Right lobe of liver (tissue), 6 donors: ENCODE measurements around the gene ARMH3. TPM values are rescaled to one million over a fixed set of nuclear protein-coding genes. Genes with fewer than 3 reads are reported as not detected.

Experiments used
- ATAC-seq, 4 donors: fragments of 200-7000 bp; cut with Tn5 transposase; one replicate each; pipeline ENCODE4 v1.9.1; 2020; ENCODE audit warnings: mild to moderate bottlenecking in 4 of 4, moderate library complexity in 4 of 4
- DNase-seq, 3 donors: peaks; one replicate each; pipeline ENCODE4 v3.0.0-alpha.2; 2020
- H3K27ac ChIP-seq, 3 donors: fragments of 200-600 bp; one replicate each; pipeline ENCODE4 v1.8.0; 2022
- H3K27me3 ChIP-seq, 2 donors: fragments of 200-600 bp; one replicate each; pipeline ENCODE4 v1.8.0; 2022
- H3K36me3 ChIP-seq, 4 donors: fragments of 200-600 bp; sonication (generic) in 1 of 4; one replicate each; pipeline versions ENCODE4 v1.5.1 to v1.8.0; 2017 to 2022; ENCODE audit warnings: control low read depth in 1 of 4
- H3K4me1 ChIP-seq, 4 donors: fragments of 200-600 bp; sonication (generic) in 1 of 4; one replicate each; pipeline versions ENCODE4 v1.5.1 to v1.8.0; 2017 to 2022; ENCODE audit warnings: control low read depth in 1 of 4
- H3K4me3 ChIP-seq, 3 donors: fragments of 200-600 bp; one replicate each; pipeline ENCODE4 v1.8.0; 2022
- H3K9me3 ChIP-seq, 4 donors: fragments of 200-600 bp; sonication (generic) in 1 of 4; one replicate each; pipeline versions ENCODE4 v1.5.1 to v1.8.0; 2017 to 2022; ENCODE audit warnings: control low read depth in 1 of 4
- CTCF ChIP-seq, 4 donors: fragments of 200-600 bp in 3 of 4; fragments of 450-650 bp in 1 of 4; IDR thresholded peaks; one replicate each; pipeline versions ENCODE4 v1.5.1 to v1.8.0; 2016 to 2022; ENCODE audit warnings: antibody characterized with exemption in 4 of 4, mild to moderate bottlenecking in 2 of 4
- POLR2A ChIP-seq: fragments of 450-650 bp; IDR thresholded peaks from one replicate; pipeline ENCODE4 v1.6.1; 2017; ENCODE audit warnings: antibody characterized with exemption, mild to moderate bottlenecking
- WGBS: methylation state at CpG from one replicate; pipeline ENCODE4 v1.1.6; 2018; ENCODE audit warnings: low coverage, low lambda C conversion rate; ENCODE audit not compliant: insufficient coverage; ENCODE audit errors: missing lambda C conversion rate; 5-methylcytosine and 5-hydroxymethylcytosine counted together
- intact Hi-C, 2 donors: fragments of 100-400 bp; cut with DNase I; formaldehyde crosslinking; loops; one replicate each; pipeline versions ENCODE4 v1.11.2 to v1.14.1; 2022
- total RNA-seq, 6 experiments: library from RNA; depleted of rRNA in 2 of 6; stranded (reverse); fragments of >200 nt in 2 of 6; fragmentation: NEBNext Ultra II Directional in 3 of 6; extraction: Animal tissue kit (Norgen Biotek cat#: 25700) in 3 of 6; gene quantifications; one replicate each; pipeline versions ENCODE4 v1.1.0 to v1.2.4, GENCODE V29; 2016 to 2023
- donor health status: DM: no; HTN: yes; CAD: no.
- donor health status: DM: no; HTN: no; CAD: no.
- donor health status: DM: no; HTN: no; CAD: no.
- donor health status: DM: no; HTN: yes; CAD: no.
- donor health status: DM: no; HTN: yes; CAD: no.

Gene ARMH3
- total RNA-seq, 6 experiments from 2014 or later = 8.5 to 13.4 (median 11.6) TPM

DNA sequence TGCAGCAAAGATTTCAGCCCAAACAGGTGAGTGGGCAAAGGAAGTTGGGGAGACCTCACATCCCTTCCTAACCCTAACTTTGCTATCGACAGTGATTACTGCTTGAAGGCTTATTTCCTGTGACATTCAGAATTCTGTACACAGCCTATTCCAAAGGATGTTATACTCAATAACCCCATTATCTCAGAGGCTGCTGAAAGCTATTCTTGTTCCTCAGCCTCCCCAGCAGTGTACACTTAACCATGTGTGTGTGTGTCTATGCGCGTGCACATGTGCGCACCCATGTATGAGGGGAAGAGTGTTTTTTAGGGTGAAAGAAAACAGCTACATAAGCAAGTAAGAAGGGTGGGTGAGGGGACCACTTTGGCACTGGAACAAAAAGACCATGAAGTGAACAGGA, 122.0 kb downstream of the ARMH3 start:
- no peaks in the 10 kb centered on the region for H3K9me3 ChIP-seq
- no peak overlapping the region for H3K27ac ChIP-seq
- H3K27me3 ChIP-seq = no peaks in the 10 kb centered on the region
- DNase-seq (no peak), ATAC-seq (peak in 1 of 4 donors; percentile 26)
- H3K36me3 ChIP-seq = no peaks in the 10 kb centered on the region
- WGBS = 79% methylated on average over 4 of the region's 4 CpGs
- no peaks in the 10 kb centered on the region for H3K4me1 ChIP-seq
- TF ChIP-seq CTCF (IDR thresholded peaks at IDR 0.05) (no peak), POLR2A (no peak)
- intact Hi-C loops = no loop called here
- no peak overlapping the region for H3K4me3 ChIP-seq

DNA sequence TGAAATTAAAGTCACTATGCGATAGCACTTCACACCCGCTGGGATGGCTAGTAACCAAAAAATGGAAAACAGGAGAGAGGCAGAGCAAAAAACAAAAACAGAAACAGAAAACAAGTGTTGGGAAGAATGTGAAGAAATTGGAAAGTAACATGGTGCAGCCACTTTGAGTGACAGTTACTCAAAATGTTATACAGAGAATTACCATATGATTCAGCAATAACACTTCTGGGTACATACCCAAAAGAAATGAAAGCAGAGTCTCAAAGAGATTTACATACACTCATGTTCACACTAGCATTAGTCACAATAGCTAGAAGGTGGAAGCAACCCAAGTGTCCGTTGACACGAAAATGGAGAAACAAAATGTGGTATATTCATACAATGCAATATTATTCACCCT, 123.8 kb downstream of the ARMH3 start:
- H3K4me1 ChIP-seq = no peaks in the 10 kb centered on the region
- no peak overlapping the region for H3K27ac ChIP-seq
- no peak overlapping the region for H3K4me3 ChIP-seq
- ATAC-seq = no peak
- H3K36me3 ChIP-seq = no peaks in the 10 kb centered on the region
- no peak for TF ChIP-seq CTCF (IDR thresholded peaks at IDR 0.05)
- no peak for TF ChIP-seq POLR2A
- no peaks in the 10 kb centered on the region for H3K27me3 ChIP-seq
- intact Hi-C loops = no loop called here
- DNase-seq = no peak
- 93% methylated on average over 4 of the region's 4 CpGs for WGBS
- no peaks in the 10 kb centered on the region for H3K9me3 ChIP-seq

- ATAC-seq = no peak
- 92% methylated on average over 2 of the region's 2 CpGs for WGBS
- H3K27me3 ChIP-seq = no peaks in the 10 kb centered on the region
Measured at GRCh38 chr10:101925027-101925426, 130.9 kb downstream of the ARMH3 start.

GRCh38 chr10:101923256-101923655, 132.7 kb downstream of the ARMH3 start:
- no peak overlapping the region for H3K27ac ChIP-seq
- ATAC-seq (no peak), DNase-seq (no peak)
- H3K9me3 ChIP-seq = no peaks in the 10 kb centered on the region
- H3K4me1 ChIP-seq = no peaks in the 10 kb centered on the region
- no peaks in the 10 kb centered on the region for H3K27me3 ChIP-seq
- TF ChIP-seq CTCF (IDR thresholded peaks at IDR 0.05) (no peak), POLR2A (no peak)
- H3K4me3 ChIP-seq = no peak overlapping the region
- no peaks in the 10 kb centered on the region for H3K36me3 ChIP-seq
- intact Hi-C loops = no loop called here

More at GRCh38 chr10:101925027-101925426, 130.9 kb downstream of the ARMH3 start:
- H3K4me1 ChIP-seq = no peaks in the 10 kb centered on the region
- H3K36me3 ChIP-seq = no peaks in the 10 kb centered on the region
- H3K27ac ChIP-seq = no peak overlapping the region
- no peak overlapping the region for H3K4me3 ChIP-seq
- intact Hi-C loops = no loop called here
- TF ChIP-seq CTCF (IDR thresholded peaks at IDR 0.05) (no peak), POLR2A (no peak)
- H3K9me3 ChIP-seq = no peaks in the 10 kb centered on the region
- no peak for DNase-seq

GRCh38 chr10:101922846-101923245, 133.1 kb downstream of the ARMH3 start:
- DNase-seq = no peak
- Histone ChIP-seq H3K27ac (no peak overlapping the region), H3K9me3 (no peaks in the 10 kb centered on the region), H3K36me3 (no peaks in the 10 kb centered on the region), H3K4me1 (no peaks in the 10 kb centered on the region), H3K27me3 (no peaks in the 10 kb centered on the region), H3K4me3 (no peak overlapping the region)
- WGBS = 91% methylated on average over 2 of the region's 2 CpGs
- TF ChIP-seq POLR2A = no peak
- TF ChIP-seq CTCF (IDR thresholded peaks at IDR 0.05) = no peak
- no peak for ATAC-seq
- intact Hi-C loops = no loop called here
